K562 (cell line): ENCODE data around the gene ATG7. TPM values are rescaled to one million over a fixed set of nuclear protein-coding genes. Genes with fewer than 3 reads are reported as not detected.

Experiments
- BHLHE40 ChIP-seq: IDR thresholded peaks from 2 replicates; pipeline ENCODE4 v1.6.1; 2011; ENCODE audit warnings: low read length, improper control_type of control experiment
- CTCF ChIP-seq, 3 experiments: IDR thresholded peaks in 2 of 3; conservative IDR thresholded peaks in 1 of 3; 2 replicates each; pipeline ENCODE4 v1.5.1; 2011 to 2012; ENCODE audit warnings: low read length in 3 of 3, mild to moderate bottlenecking in 3 of 3, control low read depth in 2 of 3, improper control_type of control experiment in 1 of 3, inconsistent platforms in 1 of 3, low read depth in 1 of 3, mixed read lengths in 1 of 3, moderate library complexity in 1 of 3; ENCODE audit not compliant: insufficient read depth in 2 of 3
- FOSL1 ChIP-seq: fragments of 200-800 bp; sonication (Bioruptor generic); conservative IDR thresholded peaks from 2 replicates; pipeline ENCODE4 v1.6.1; 2016; ENCODE audit warnings: missing genetic modification characterization, missing compliant biosample characterization
- HDGF ChIP-seq: fragments of 450-650 bp; IDR thresholded peaks from 2 replicates; pipeline ENCODE4 v1.6.1; 2016
- HES1 ChIP-seq: fragments of 450-650 bp; IDR thresholded peaks from 2 replicates; pipeline ENCODE4 v1.6.1; 2016; ENCODE audit warnings: low read depth, mild to moderate bottlenecking, moderate library complexity
- IRF9 ChIP-seq: fragments of 450-650 bp; IDR thresholded peaks from 2 replicates; pipeline ENCODE4 v1.6.1; 2016; ENCODE audit warnings: missing biosample characterization, missing genetic modification characterization
- MECOM ChIP-seq: fragments of 250-450 bp; sonication (Bioruptor Pico); IDR thresholded peaks from 2 replicates; pipeline ENCODE4 v1.8.0; 2022; ENCODE audit warnings: inconsistent platforms
- PHB2 ChIP-seq: fragments of 450-650 bp; IDR thresholded peaks from 2 replicates; pipeline ENCODE4 v1.6.1; 2017; ENCODE audit warnings: low read depth
- PHTF2 ChIP-seq: fragments of 250-450 bp; sonication (Bioruptor Pico); IDR thresholded peaks from 2 replicates; pipeline ENCODE4 v1.5.0; 2021; ENCODE audit warnings: mild to moderate bottlenecking
- SIN3A ChIP-seq, 2 experiments: fragments of 150-350 bp in 1 of 2; IDR thresholded peaks; 2 replicates each; pipeline ENCODE4 v1.6.1; 2011 to 2016; ENCODE audit warnings: borderline replicate concordance in 2 of 2, low read depth in 2 of 2, low read length in 2 of 2, mild to moderate bottlenecking in 2 of 2, moderate library complexity in 2 of 2; ENCODE audit not compliant: control insufficient read depth in 1 of 2
- TCFL5 ChIP-seq: fragments of 250-450 bp; sonication (Bioruptor Pico); conservative IDR thresholded peaks from 2 replicates; pipeline ENCODE4 v1.6.1; 2021; ENCODE audit warnings: mild to moderate bottlenecking, moderate library complexity, matching md5 sums
- YBX1 ChIP-seq: fragments of 450-650 bp; IDR thresholded peaks from 2 replicates; pipeline ENCODE4 v1.7.1; 2016; ENCODE audit warnings: mild to moderate bottlenecking
- ZNF449 ChIP-seq: fragments of 250-450 bp; sonication (Bioruptor Pico); IDR thresholded peaks from 2 replicates; pipeline ENCODE4 v1.8.0; 2022; ENCODE audit warnings: moderate library complexity, mild to moderate bottlenecking, inconsistent platforms
- ZNF592 ChIP-seq: fragments of 450-650 bp; IDR thresholded peaks from 2 replicates; pipeline ENCODE4 v1.6.1; 2017; ENCODE audit warnings: antibody characterized with exemption, mild to moderate bottlenecking
- ZNF830 ChIP-seq: fragments of 250-450 bp; sonication (Bioruptor Pico); IDR thresholded peaks from 2 replicates; pipeline ENCODE4 v1.5.0; 2021; ENCODE audit warnings: mild to moderate bottlenecking
- polyA plus RNA-seq, 8 experiments: library from polyadenylated mRNA; depleted of rRNA in 4 of 8; stranded (reverse) in 5 of 8; unstranded in 3 of 8; fragments of >200 nt; fragmentation: Nextera tagmentation in 2 of 8; fragmentation: Illumina TruSeq in 1 of 8; extraction: Ambion mirVana in 2 of 8; extraction: Trizol in 1 of 8; gene quantifications; 2 replicates each; pipeline versions ENCODE4 v1.2.1 to v1.2.3, GENCODE V29; 2011 to 2014; ENCODE audit warnings: inconsistent platforms in 1 of 8, missing spikeins in 1 of 8
- total RNA-seq, 7 experiments: library from RNA; depleted of rRNA in 6 of 7; stranded (reverse); fragments of >200 nt in 6 of 7; fragmentation: Illumina TruSeq in 2 of 7; extraction: Trizol in 2 of 7; gene quantifications; 2 replicates each; pipeline versions ENCODE4 v1.2.1 to v1.2.3, GENCODE V29; 2011 to 2021; ENCODE audit warnings: low replicate concordance in 1 of 7
- TF ChIP-seq, protein P1 (sequence below): sonication (generic); formaldehyde crosslinking; IDR thresholded peaks from 2 replicates; pipeline ENCODE4 v1.8.0; 2023; ENCODE audit warnings: mild to moderate bottlenecking, missing genetic modification reagents

The ATG7 gene
- total and polyA plus RNA-seq, 9 of the 15 experiments (the other 6 are each of a cell fraction or from before 2014, with no cell fraction given): 18.3 to 45.3 (median 33.6) TPM

- TF ChIP-seq CTCF (IDR thresholded peaks at IDR 0.05 in 2 of 3, conservative IDR thresholded peaks at IDR 0.05 in 1 of 3; ENCODE audit: insufficient read depth in 2 of 3, low read depth in 1 of 3, low read length in 3 of 3) (no peak), PHB2 (no peak; the same call in 1 of the 2 replicates), ZNF449 (CRISPR knock-in tag) (no peak), HDGF (peak; percentile 77; the same call in 1 of the 2 replicates), SIN3A (IDR thresholded peaks at IDR 0.05; ENCODE audit: borderline replicate concordance in 2 of 2, control insufficient read depth in 1 of 2, low read depth in 2 of 2, low read length in 2 of 2) (peak; percentile 70 to 92), ZNF592 (no peak), BHLHE40 (peak; percentile 63), MECOM (CRISPR knock-in tag) (no peak), FOSL1 (tag) (peak; percentile 31; the same call in 1 of the 2 replicates), IRF9 (peak; percentile 93), HES1 (no peak), PHTF2 (CRISPR knock-in tag) (no peak), YBX1 (no peak), ZNF830 (CRISPR knock-in tag) (no peak), TCFL5 (CRISPR knock-in tag) (no peak)
- TF ChIP-seq, protein P1, sequence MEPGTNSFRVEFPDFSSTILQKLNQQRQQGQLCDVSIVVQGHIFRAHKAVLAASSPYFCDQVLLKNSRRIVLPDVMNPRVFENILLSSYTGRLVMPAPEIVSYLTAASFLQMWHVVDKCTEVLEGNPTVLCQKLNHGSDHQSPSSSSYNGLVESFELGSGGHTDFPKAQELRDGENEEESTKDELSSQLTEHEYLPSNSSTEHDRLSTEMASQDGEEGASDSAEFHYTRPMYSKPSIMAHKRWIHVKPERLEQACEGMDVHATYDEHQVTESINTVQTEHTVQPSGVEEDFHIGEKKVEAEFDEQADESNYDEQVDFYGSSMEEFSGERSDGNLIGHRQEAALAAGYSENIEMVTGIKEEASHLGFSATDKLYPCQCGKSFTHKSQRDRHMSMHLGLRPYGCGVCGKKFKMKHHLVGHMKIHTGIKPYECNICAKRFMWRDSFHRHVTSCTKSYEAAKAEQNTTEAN (CRISPR knock-in tag): no peak
Measured at GRCh38 chr3:11271986-11272904, at the start of gene ATG7 (continued).
